HL-60 (cell line): ENCODE data around the gene DKK3.

ENCODE experiments used
- DNase-seq, 2 experiments: peaks; one replicate each; pipeline ENCODE4 v3.0.0-alpha.2; 2010 to 2020; ENCODE audit warnings: low read depth in 1 of 2, low spot score in 1 of 2
- H3K27ac ChIP-seq: fragments of 250-450 bp; sonication (Bioruptor Pico); replicated peaks from 2 replicates; pipeline ENCODE4 v1.5.1; 2020; ENCODE audit warnings: mild to moderate bottlenecking, moderate library complexity
- H3K27me3 ChIP-seq: fragments of 250-450 bp; sonication (Bioruptor Pico); 2 replicates; pipeline ENCODE4 v1.5.1; 2021; ENCODE audit warnings: mild to moderate bottlenecking, moderate library complexity; ENCODE audit not compliant: insufficient read depth, poor library complexity, severe bottlenecking
- H3K4me3 ChIP-seq: replicated peaks from 2 replicates; pipeline ENCODE4 v1.5.1; 2011; ENCODE audit warnings: mild to moderate bottlenecking, control low read depth, low read length; ENCODE audit not compliant: insufficient read depth
- GABPA ChIP-seq: IDR thresholded peaks from 2 replicates; pipeline ENCODE4 v1.6.1; 2012; ENCODE audit warnings: low read depth
- POLR2AphosphoS5 ChIP-seq: IDR thresholded peaks from 2 replicates; pipeline ENCODE4 v1.6.1; 2012; ENCODE audit warnings: low read depth
- REST ChIP-seq: IDR thresholded peaks from 2 replicates; pipeline ENCODE4 v1.6.1; 2012; ENCODE audit warnings: low read depth; ENCODE audit not compliant: insufficient replicate concordance
- SPI1 ChIP-seq: IDR thresholded peaks from 2 replicates; pipeline ENCODE4 v1.6.1; 2012; ENCODE audit warnings: low read depth, mild to moderate bottlenecking, borderline replicate concordance
- TF ChIP-seq, protein P1 (sequence below): IDR thresholded peaks from one replicate; pipeline ENCODE4 v1.5.1; 2011; ENCODE audit warnings: low read length, control low read depth, inconsistent platforms; ENCODE audit not compliant: insufficient read depth

DKK3 gene

DNA sequence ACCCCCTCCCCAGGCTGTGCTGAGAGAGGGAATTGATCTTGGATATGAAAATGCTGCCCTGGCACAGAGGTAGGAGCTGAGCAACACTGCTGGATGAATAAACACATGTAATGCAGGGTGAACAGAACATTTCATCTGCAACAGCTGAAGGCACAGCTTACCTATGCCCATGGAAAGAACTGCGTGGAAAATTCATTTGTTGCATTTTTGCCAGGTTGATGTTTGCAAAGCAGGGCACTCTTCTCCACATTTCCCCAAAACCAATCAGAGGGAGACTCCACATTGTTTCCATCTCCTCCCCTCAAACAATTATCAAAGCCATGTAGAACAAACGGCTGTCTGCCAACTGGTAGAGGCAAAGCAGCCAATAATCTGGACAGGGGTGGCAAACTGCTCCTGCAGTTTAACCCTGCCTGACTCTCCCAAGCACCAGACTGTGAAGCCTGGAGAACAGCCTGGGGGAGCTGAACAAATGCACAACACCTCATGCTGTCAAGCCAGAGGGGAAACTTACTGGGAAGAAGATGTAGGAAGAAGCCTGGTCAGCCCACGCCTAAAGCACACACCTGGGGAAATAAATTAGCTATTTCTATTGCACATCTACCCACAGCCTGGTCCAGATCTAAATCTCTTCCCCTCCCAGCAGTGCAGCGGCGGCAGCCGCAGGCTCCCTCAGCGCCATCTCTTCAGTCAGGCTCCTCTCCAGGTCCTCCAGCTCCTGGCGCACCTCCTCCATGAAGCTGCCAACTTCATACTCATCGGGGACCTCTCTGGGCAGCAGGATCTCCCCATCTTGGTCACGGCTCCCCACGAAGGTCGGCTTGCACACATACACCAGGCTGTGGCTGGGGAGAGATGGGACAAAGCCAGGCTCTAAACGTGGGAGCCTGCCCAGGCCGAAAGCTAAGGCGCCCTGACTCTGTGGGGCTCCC lies 44.3 kb downstream of the DKK3 start:
- TF ChIP-seq POLR2AphosphoS5 (no peak), GABPA (no peak), SPI1 (no peak), REST (no peak)
- TF ChIP-seq, protein P1, sequence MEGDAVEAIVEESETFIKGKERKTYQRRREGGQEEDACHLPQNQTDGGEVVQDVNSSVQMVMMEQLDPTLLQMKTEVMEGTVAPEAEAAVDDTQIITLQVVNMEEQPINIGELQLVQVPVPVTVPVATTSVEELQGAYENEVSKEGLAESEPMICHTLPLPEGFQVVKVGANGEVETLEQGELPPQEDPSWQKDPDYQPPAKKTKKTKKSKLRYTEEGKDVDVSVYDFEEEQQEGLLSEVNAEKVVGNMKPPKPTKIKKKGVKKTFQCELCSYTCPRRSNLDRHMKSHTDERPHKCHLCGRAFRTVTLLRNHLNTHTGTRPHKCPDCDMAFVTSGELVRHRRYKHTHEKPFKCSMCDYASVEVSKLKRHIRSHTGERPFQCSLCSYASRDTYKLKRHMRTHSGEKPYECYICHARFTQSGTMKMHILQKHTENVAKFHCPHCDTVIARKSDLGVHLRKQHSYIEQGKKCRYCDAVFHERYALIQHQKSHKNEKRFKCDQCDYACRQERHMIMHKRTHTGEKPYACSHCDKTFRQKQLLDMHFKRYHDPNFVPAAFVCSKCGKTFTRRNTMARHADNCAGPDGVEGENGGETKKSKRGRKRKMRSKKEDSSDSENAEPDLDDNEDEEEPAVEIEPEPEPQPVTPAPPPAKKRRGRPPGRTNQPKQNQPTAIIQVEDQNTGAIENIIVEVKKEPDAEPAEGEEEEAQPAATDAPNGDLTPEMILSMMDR: no peak
- H3K27me3 ChIP-seq: no peaks in the 10 kb centered on the region
- no peak overlapping the region for H3K4me3 ChIP-seq
- no peak for DNase-seq
- no peak overlapping the region for H3K27ac ChIP-seq

DNA sequence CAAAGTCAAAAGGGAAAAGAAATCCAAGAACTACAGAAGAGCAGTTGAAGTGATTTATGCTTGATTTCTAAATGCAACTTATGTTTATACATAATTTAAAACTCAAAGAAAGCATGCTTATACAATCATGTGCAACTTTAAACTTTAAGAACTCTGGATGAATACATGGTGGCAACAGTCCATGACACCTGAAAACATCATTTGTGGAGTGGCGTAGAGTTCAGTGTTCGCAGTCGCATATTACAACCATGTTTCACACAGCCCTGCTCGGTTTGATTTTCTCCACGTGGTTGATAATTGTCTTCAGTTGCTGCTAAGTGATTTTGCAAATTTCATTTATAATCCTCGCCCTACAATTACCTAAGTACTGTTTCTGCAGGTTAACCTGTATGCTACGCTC lies 45.4 kb downstream of the DKK3 start:
- DNase-seq: no peak
- Histone ChIP-seq H3K27me3 (no peaks in the 10 kb centered on the region), H3K4me3 (no peak overlapping the region), H3K27ac (no peak overlapping the region)
- TF ChIP-seq POLR2AphosphoS5 (no peak), SPI1 (no peak), GABPA (no peak), REST (no peak)
- TF ChIP-seq, protein P1: no peak

DNA sequence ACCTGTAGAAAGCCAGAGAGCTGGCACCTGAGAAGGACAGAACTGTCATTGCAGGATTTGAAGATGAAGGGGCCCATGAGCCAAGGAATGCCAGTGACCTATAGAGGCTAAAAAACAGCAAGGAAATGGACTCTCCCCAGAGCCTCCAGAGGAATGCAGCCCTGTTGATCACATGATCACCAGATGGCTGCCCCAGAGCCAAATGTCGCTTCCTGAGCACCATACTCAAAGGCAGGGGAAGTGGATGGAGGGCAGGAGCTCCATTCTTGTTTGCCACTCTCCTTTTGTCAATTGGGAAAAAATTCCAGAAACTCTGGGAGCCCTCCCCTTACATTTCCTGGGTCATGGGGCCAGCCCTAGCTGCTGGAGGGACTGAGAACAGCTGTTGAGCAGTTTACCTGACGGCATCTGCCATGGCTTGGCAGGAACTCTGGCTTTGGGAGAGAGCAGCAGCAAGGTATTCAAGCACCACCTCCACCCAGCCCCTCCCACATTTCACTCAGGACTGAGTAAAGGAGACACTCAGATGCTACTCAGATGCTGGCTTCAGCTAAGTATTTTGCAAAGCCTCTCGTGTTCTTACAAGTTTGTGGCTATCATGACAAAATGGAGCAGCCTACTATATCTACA lies 46.9 kb downstream of the DKK3 start:
- TF ChIP-seq GABPA (no peak), SPI1 (no peak), REST (no peak), POLR2AphosphoS5 (no peak)
- TF ChIP-seq, protein P1: no peak
- no peak overlapping the region for H3K4me3 ChIP-seq
- no peak overlapping the region for H3K27ac ChIP-seq
- H3K27me3 ChIP-seq: no peaks in the 10 kb centered on the region
- no peak for DNase-seq
